GM21360 (cell line): ENCODE data around the gene BRME1.

ENCODE experiments used
- ATAC-seq: cut with Tn5 transposase; IDR thresholded peaks from one replicate; pipeline ENCODE4 v1.9.1; 2021; ENCODE audit warnings: mild to moderate bottlenecking, moderate library complexity; ENCODE audit not compliant: unreplicated experiment

BRME1 gene

GRCh38 chr19:13848340-13848677 lies 57.6 kb downstream of the BRME1 start:
- ATAC-seq, result no peak

- no peak for ATAC-seq
These were observed 58.2 kb downstream of the BRME1 start for GRCh38 chr19:13847407-13848339.

- peak; percentile 45 for ATAC-seq
These were observed 59.1 kb downstream of the BRME1 start for GRCh38 chr19:13846557-13847406.

GRCh38 chr19:13844130-13844631 lies 61.7 kb downstream of the BRME1 start:
- no peak for ATAC-seq

- no peak for ATAC-seq
These were observed 62.6 kb downstream of the BRME1 start for GRCh38 chr19:13843104-13843921.

GRCh38 chr19:13842291-13843103 lies 63.4 kb downstream of the BRME1 start:
- no peak for ATAC-seq

GRCh38 chr19:13841962-13842290 lies 64.0 kb downstream of the BRME1 start:
- ATAC-seq, result no peak

GRCh38 chr19:13841086-13841961 lies 64.6 kb downstream of the BRME1 start:
- no peak for ATAC-seq

- no peak for ATAC-seq
These were observed 65.4 kb downstream of the BRME1 start for GRCh38 chr19:13840305-13841085.

- ATAC-seq, result no peak
These were observed 66.0 kb downstream of the BRME1 start for GRCh38 chr19:13839938-13840304.

- peak; percentile 33 for ATAC-seq
These were observed 66.6 kb downstream of the BRME1 start for GRCh38 chr19:13839130-13839937.

GRCh38 chr19:13838435-13839129 lies 67.3 kb downstream of the BRME1 start:
- ATAC-seq, result no peak

GRCh38 chr19:13835791-13836723 lies 69.9 kb downstream of the BRME1 start:
- ATAC-seq, result no peak

GRCh38 chr19:13834244-13835069 lies 71.5 kb downstream of the BRME1 start:
- ATAC-seq, result no peak
